Activated effector memory CD4-positive, alpha-beta T cell treated with anti-CD3 and anti-CD28 coated beads, Interleukin-2, amount 50 U/mL, for 16 hours (primary cell): ENCODE results near the gene ANAPC2.

ENCODE experiments used
- DNase-seq: peaks from one replicate; pipeline ENCODE4 v3.0.0-alpha.2; 2020

ANAPC2 gene

DNA sequence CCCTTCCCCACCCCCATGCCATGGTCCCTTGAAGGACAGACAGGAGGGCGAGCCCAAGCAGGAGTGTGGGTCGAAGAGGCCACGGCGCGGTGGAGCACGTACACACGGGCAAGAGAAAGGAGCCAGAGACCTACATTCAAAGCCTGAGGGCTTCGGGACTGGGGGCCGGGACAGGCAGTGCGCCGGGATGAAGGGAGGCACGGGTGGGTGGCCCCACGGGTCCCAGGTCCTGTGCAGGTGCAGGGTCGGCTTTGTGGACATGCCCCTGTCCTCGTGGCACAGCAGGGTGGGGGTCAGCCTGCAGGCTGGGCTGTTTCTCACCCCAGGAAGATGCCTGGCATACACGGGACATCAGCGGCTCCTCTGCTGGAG lies 28.3 kb downstream of the ANAPC2 start:
- DNase-seq: no peak

DNA sequence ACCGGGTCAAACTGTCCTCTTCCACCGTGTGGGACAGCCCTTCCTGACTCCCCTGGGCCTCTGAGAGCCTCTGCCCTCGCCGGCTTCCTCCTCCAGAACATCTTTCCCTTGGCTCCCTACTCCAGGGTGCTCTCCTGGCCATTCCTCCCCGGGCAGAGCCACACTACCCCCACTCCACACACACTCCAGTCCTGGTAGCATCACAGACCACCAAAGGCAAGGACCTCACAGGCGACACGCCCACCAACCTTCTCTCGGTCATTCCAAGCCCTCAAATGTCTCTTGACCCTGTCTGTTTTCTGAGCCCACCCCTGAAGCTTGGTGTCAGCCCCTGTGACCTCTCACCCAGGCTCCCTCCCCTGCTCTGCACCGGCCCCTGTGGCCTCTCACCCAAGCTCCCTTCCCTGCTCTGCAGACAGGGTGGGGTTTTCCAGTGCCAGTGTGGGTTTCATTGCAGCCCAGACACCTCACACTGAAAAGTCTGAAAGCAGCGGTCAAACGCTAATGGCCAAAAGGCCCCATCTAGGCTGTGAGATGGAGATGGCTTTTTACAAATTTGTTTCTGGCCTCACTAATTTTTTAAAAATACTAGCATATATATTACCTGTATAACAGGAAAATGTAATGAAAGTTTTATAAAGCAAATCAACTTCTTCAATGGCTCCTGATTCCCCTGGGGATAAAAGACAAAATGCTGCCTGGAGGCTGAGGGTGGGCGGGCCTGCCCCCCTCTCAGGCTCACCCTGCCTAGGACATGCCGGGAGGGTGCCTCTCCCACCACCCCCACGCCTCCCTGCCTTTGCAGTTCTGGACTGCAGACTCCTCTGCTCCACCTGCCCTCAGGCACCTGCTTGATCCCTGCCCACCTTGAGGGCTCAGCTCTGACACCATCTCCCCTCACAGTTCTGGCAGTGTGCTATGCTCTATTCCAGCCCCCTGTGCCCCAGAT lies 29.0 kb downstream of the ANAPC2 start:
- no peak for DNase-seq

DNA sequence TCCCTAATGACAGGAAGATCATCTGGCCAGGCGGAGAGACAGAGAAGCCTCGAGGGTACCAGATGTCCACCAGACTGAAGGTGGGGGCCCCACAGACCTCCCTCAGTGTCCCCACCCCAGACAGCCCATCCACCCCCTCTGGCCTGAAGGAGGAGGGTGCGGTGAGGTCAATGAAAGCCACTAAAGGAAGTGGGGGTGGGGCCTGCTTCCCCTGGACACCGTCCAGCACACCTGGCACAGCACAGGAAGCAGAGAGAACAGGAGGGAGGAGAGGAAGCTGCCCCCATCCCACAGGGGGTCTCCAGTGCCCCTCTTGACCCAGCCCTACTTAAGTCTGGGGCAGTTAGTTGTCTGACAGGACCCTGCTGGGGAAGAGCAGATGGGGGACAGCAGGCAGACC lies 29.7 kb downstream of the ANAPC2 start:
- DNase-seq: no peak

DNA sequence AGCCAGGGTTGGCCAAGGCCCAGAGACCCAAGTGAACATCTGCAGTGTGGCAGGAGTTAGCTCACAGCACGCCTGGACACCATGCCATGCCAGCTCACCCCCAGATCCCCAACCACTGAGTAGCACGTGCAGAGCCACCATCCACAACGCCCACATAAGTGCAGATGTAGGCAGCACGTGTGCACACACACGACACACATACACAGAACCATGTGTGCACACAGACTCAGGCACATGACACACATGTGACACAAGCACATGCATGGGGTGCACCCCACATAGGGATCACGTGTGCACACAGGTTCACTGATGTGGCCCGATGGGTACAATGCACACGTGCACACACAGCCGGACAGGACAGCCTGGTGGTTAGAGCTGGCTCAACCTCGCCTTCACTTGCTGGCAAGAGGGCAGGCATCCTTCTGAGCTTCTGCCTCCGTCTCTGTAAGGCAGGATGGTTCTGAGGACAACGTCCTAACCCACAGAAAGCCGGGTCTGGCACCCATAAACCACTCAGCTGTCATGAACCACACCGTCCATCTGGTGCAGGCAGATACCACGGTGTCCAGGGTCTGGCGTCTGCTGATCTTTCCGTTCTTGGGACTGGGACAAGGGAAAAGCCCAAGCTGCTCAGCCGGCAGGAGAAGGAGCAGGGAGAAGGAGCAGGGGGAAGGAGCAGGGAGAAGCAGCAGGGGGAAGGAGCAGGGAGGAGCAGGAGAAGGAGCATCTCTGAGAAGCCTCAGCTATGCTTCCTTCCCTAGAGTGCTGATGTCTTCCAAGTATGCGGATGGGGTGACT lies 30.5 kb downstream of the ANAPC2 start:
- no peak for DNase-seq

DNA sequence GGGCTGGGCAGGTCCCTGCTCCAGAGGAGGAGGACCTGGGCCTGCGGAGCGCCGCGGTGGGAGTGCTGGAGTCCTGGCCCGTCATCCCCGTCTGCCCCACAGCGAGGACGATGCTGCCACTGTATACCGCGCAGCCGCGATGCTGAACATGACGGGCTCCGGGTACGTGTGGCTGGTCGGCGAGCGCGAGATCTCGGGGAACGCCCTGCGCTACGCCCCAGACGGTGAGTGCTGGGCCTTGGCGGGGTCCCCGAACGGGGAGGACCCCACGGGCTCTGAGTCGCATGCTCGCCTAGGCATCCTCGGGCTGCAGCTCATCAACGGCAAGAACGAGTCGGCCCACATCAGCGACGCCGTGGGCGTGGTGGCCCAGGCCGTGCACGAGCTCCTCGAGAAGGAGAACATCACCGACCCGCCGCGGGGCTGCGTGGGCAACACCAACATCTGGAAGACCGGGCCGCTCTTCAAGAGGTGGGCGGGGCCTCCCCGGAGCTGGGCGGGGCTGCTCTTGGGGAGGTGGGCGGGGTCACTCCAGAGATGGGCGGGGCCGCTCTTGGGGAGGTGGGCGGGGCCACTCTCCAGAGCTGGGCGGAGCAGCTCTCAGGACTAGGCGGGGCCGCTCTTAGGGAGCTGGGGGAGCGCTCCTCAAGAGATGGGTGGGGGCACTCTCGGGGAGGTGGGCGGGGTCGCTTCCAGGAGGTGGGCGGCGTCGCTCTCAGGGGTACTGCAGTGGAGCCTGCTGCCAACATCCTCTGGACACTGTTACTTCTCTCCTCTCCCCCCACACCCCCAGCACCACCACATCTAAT lies 31.6 kb downstream of the ANAPC2 start:
- peak; percentile 88 for DNase-seq

DNA sequence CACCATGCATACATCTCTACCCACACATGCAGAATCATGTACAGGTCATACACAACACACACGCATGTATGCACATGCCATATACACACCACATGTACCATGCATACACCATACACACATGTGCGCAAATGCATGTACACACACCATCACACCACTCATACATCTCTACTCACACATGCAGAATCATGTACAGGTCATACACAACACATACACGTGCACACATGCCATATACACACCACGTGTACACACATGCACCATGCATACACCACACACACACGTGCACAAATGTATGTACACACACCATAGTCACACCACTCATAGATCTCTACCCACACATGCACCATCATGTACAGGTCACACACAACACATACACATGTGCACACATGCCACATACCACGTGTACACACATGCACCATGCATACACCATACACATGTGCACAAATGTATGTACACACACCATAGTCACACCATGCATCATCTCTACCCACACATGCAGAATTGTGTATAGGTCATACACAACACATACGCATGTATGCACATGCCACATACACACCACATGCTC lies 35.4 kb downstream of the ANAPC2 start:
- no peak for DNase-seq

DNA sequence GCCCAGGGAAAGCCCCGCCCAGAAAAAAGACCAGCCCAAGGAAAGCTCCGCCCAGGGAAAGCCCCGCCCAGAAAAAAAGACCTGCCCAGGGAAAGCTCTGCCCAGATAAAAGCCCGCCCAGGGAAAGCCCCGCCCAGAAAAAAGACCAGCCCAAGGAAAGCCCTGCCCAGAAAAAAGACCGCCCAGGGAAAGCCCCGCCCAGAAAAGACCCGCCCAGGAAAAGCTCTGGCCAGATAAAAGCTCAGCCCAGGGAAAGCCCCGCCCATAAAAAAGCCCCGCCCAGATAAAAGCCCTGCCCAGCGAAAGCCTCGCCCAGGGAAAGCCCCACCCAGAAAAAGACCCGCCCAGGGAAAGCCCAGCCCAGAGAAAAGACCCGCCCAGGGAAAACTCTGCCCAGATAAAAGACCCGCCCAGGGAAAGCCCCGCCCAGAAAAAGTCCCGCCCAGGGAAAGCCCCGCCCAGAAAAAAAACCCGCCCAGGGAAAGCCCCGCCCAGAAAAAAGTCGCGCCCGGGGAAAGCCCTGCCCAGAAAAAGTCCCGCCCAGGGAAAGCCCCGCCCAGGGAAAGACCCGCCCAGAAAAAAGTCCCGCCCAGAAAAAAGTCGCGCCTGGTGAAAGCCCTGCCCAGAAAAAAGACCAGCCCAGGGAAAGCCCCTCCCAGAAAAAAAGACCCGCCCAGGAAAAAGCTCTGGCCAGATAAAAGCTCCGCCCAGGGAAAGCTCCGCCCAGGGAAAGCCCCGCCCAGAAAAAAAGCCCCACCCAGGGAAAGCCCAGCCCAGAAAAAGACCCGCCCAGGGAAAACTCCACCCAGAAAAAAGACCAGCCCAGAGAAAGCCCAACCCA lies 37.5 kb downstream of the ANAPC2 start:
- peak; percentile 83 for DNase-seq

DNA sequence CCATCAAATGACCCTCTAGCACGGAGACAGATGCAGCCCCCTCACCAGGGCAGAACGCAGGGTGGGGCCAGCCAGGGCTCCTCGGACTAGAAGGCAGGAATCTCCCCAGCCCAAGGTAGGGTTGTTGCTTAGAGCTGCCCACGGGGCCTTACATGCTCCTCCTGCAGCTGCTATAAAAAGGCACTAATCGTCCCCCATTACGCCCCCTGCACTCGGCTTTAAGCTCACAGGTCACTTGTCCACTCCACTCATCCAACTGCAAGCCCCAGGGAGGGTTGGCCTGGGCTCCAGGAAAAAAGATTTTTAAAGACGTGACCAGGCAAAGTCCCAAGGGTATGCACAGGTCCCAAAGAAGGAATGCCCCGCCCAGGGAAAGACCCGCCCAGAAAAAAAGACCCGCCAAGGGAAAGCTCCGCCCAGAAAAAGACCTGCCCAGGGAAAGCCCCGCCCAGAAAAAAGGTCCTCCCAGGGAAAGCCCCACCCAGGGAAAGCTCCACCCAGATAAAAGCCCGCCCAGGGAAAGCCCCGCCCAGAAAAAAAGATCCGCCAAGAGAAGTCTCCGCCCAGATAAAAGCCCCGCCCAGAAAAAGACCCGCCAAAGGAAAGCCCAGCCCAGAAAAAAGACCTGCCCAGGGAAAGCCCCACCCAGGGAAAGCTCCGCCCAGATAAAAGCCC lies 38.3 kb downstream of the ANAPC2 start:
- no peak for DNase-seq

DNA sequence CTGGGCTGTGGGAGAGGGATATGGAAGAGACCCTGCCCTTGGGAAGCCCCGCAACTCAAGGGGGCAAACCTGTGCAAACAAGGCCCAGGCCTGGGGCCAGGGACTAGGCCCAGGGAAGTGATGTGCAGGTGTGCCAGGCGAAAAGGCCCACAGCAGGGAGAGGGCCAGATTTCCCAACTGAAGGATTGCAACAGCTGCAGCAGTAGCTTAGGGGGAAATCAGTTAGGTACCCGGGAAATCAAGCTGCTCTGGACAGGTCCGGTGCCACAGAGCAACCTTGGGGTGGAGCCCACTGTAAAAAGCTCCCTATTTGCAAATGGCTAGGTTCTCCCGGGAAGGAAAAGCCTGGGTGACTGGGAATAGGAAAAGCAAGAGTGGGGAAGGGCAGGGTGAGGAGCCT lies 39.0 kb downstream of the ANAPC2 start:
- no peak for DNase-seq

DNA sequence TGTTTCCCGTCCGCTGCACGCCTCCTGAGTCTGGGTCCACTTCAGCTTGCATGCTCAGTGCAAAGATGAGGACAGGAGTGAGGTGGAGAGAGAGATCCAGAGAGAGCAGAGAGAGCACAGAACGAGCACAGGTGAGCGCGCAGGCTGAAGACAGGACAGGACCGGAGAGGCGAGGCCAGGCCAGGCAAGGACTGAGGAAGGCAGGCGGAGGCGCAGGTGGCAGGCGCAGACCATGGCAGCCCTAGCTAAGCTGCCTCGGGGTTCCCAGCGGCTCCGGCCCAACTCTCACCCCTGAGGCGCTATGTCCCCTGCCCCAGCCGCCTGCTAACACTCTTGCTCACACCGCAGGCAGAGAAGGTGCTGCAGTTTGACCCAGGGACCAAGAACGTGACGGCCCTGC lies 39.7 kb downstream of the ANAPC2 start:
- DNase-seq: no peak

DNA sequence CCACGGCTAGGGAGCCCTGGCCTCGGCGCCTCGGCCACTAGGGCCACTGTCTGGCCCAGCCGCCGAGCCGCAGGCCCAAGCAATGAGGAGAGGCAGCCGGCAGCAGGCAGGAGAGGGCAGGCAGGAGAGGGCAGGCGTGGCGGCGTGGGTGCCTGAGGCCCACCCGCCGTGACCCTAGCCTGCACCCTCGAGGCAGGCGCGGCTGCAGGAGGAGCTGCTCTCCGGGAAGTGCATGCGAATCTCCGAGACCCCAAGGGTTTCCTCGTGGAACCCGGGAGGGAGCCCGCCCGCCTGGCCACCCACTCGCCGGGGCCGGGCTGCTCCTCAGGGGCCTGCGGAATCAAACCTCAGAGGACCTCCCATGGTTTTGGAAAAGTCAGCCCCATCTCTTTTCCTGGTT lies 40.1 kb downstream of the ANAPC2 start:
- DNase-seq: no peak

DNA sequence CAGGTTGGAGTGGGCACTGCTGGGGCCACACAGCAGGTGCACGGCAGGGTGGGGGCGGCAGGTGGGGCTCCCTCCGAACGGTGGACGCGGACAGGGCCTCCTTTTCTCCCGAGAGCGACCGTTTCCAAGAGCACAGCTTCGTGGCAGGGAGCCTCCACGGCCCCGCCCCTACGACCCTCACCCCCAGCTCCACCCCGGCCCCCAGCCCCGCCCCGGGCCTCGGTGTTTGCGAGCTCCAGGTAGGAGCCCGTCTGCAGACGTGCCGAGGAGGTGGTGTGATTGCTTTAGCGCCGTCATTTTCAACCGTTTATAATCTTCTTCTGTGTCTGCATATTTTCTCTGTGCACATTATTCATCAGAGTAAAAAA lies 40.6 kb downstream of the ANAPC2 start:
- no peak for DNase-seq

DNA sequence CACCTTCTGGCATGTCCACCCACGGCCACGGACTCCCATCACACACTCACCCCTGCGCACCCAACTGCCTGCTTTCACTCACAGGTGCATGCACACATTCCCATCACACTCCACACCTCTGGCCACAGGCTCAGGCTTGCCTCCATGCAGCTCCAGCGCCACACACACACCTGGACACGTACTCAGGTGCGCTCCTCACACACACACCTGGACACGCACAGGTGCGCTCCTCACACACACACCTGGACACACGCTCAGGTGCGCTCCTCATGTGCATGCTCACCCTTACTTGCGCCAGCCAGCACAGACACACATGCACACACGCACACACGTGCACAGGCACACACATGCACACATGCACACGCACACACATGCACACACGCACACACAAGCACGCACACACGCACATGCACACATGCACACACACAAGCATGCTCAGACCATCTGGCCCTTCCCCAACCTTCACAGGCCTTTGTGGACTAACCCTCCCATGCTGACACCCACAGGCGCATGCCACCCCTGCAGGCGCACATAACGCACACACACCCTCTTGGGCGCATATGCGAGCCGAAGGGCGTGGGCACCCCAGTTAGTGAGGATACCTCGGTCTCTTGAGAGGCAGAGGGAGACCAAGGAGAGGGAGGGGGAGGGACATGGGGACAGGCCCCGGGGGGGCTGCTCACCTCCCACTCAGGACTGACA lies 41.1 kb downstream of the ANAPC2 start:
- no peak for DNase-seq

DNA sequence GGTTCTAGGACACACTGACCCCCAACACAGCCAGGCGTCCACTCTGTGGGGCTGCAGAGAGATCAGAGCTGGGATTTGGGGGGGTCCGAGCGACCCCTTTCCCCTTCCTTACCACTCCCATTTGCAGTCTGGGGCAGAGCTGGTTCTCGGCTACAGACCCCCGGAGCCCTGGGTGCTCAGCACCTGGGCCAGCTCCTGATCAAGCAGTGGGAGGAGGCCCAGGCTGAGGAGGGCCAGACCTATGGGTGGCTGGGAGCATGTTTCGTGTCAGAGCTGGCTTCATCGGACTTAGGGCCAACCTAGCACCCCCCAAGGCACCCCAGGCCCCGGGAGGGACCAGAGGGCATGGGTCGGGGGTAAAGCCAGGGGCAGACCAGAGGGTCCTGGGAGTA lies 41.8 kb downstream of the ANAPC2 start:
- no peak for DNase-seq

DNA sequence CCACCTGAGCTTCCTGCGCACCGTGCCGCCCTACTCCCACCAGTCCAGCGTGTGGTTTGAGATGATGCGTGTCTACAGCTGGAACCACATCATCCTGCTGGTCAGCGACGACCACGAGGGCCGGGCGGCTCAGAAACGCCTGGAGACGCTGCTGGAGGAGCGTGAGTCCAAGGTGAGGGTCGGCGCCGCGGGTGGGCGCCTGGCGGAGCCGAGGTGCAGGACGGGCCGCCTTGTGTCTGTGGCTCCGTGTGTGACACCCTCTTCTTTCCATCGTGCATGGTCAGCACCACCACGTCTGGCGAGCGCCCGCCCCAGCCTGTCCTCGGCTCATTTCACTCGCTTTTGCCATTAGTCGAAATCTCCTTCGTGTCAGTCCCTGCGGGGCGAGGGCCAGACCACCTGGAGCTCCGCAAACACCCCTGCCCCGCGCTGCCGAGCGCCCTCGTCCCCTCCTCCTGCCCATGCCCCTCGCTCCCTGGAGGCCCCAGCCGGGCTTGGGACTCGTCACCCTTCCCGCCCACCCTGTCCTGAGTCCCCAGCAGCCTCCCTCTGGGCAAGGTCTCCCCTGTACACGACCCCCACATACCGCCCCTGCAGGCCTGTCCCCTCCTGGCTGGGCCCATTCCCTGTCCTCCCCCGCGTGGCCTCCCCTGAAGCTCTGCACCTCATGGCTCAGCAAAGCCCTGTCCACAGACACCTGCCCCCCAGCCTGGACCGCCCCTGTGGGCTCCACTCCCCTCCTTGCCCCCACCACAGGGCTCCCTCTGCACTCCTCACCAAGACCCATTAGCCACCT lies 42.4 kb downstream of the ANAPC2 start:
- DNase-seq: no peak

DNA sequence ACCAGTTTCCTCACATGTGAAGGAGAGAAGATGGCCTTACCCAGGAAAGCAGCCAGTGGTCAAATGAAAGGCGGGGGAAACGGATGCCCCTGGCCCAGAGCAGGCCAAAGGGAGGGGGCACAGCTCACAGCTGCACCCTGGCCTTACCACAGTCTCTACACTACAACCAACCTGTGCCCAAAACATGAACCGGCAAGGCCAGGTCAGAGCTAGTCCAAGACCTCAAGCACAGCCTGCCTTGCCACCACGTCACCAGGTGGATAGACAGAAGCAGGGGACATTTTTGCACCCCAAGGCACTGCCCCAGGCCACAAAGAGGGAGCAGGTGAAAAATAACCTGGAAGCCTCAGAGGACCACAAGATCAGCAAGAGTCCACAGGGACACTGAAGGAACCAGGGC lies 44.9 kb downstream of the ANAPC2 start:
- DNase-seq: no peak

DNA sequence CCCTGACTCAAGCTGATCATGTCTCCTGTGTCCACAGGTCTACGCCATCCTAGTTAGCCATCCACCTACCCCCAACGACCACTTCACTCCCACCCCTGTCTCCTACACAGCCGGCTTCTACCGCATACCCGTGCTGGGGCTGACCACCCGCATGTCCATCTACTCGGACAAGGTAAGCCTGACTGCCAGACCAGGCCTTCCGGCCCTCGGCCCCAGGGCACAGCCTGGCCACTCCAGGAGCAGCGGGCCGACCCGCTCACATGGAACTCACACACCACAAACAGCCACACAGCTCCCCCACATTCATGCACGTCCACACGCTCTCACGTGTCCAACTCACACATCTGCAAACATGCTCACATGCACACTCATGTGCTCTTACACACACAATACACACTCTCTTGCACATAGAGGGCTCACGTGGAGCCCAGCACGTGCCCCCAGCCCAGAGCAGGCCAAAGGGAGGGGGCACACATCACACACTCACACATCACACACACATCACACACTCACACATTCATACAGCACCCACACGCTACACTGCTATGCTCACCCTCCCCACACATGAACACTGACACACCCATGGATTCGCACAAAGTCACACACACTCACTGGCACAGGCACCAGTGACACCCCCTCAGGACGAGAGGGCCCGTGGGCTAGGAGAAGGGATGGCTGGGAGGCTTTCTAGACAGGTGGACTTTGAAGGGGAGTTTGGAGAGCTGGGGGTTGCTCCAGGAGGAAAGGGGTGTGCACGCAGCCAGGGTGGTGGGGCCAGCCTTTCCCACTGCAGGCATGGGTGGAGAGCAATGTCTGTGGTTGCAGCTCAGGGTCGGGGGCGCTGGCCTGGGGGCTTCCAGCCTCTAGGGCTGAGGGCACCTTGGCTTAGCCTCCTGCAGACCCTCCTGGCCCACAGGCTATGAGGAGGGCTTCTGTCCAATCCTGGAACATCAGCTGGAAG lies 46.1 kb downstream of the ANAPC2 start:
- DNase-seq: no peak

DNA sequence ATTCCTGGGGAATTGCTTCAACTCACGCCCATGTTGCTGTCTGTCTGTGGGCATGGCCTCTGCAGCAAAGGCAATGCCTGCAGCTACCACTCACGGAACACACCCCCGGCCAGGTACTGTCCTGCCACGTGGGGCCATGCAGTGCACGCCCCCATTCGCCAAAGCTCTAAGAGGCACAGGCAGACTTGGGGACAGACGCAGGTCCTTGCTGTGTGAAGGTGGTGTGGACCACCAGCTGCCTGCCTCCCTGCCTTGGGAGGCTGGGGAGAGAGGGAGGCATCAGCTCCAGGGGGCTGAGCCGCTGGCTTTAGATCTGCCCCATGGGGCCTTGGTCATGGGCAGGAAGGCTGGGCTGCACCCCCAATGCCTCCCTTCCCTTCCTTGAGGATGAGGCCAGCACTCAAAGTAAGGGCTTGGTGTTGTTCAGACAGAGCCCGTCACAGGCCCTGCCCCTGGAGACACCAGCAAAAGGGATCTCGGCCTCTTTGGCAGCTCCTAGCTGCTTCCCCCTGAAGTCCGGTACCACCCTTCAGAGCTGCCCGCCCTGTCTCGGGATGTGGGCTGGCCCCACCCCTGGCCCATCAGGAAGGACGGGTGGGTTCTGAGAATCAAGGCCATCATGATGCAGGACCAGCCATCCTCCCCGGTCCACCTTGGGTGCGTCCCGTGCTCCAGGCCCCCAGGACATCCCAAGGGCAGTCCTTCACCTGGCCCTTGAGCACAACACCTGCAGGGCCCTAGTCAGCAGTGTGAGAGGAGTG lies 47.1 kb downstream of the ANAPC2 start:
- no peak for DNase-seq
